CD4-positive, alpha-beta T cell (primary cell): ENCODE data around the gene VEGFA. TPM values are rescaled to one million over a fixed set of nuclear protein-coding genes. Genes with fewer than 3 reads are reported as not detected.

Experiments used
- ATAC-seq: fragments of 200-7000 bp; cut with Tn5 transposase; one replicate; pipeline ENCODE4 v1.10.0; 2022; ENCODE audit warnings: mild to moderate bottlenecking; ENCODE audit not compliant: poor library complexity
- CTCF ChIA-PET: fragments of 350-600 bp; sonication (Branson Sonifier 250); formaldehyde crosslinking; loops from one replicate; lab custom pipeline; 2021; ENCODE audit warnings: antibody characterized with exemption, inconsistent platforms; lab: Charles Lee
- POLR2A ChIA-PET: fragments of 350-600 bp; sonication (Branson Sonifier 250); formaldehyde crosslinking; loops from one replicate; lab custom pipeline; 2021; ENCODE audit warnings: antibody characterized with exemption, inconsistent platforms; lab: Charles Lee
- DNase-seq, 14 experiments: peaks; one replicate each; pipeline ENCODE4 v3.0.0-alpha.2; 2013 to 2020; ENCODE audit warnings: mixed read lengths in 2 of 14
- H3K27ac ChIP-seq, 2 donors: one replicate each; pipeline versions ENCODE4 v1.5.1 to v1.7.0; 2013; ENCODE audit warnings: low read length in 2 of 2, low read depth in 1 of 2, mild to moderate bottlenecking in 1 of 2
- H3K27me3 ChIP-seq, 2 experiments: 1 replicate in 1 of 2; 2 replicates in 1 of 2; pipeline versions ENCODE4 v1.6.1 to v1.7.0; 2013; ENCODE audit warnings: low read length in 2 of 2, control low read depth in 1 of 2, mild to moderate bottlenecking in 1 of 2, moderate library complexity in 1 of 2; ENCODE audit not compliant: insufficient read depth in 2 of 2, control insufficient read depth in 1 of 2
- H3K36me3 ChIP-seq: one replicate; pipeline ENCODE4 v1.6.1; 2013; ENCODE audit warnings: low read length, control low read depth; ENCODE audit not compliant: insufficient read depth
- H3K4me1 ChIP-seq: one replicate; pipeline ENCODE4 v1.6.1; 2013; ENCODE audit warnings: low read length, control low read depth; ENCODE audit not compliant: insufficient read depth
- H3K4me3 ChIP-seq: one replicate; pipeline ENCODE4 v1.5.1; 2013; ENCODE audit warnings: mild to moderate bottlenecking, low read length, moderate library complexity
- H3K9me3 ChIP-seq, 2 experiments: 1 replicate in 1 of 2; 2 replicates in 1 of 2; pipeline versions ENCODE4 v1.6.1 to v1.7.0; 2013; ENCODE audit warnings: low read length in 2 of 2, mild to moderate bottlenecking in 2 of 2, control low read depth in 1 of 2, moderate library complexity in 1 of 2; ENCODE audit not compliant: control insufficient read depth in 1 of 2, insufficient read depth in 1 of 2
- H3K27ac Mint-ChIP-seq: one replicate; pipeline ENCODE4 v1.8.0; 2020; ENCODE audit warnings: mixed read lengths
- H3K27me3 Mint-ChIP-seq: one replicate; pipeline ENCODE4 v1.8.0; 2021; ENCODE audit warnings: mixed read lengths
- H3K36me3 Mint-ChIP-seq: one replicate; pipeline ENCODE4 v1.8.0; 2021; ENCODE audit warnings: low read depth, mixed read lengths
- H3K4me1 Mint-ChIP-seq: one replicate; pipeline ENCODE4 v1.8.0; 2021; ENCODE audit warnings: low read depth, mixed read lengths
- H3K4me3 Mint-ChIP-seq: one replicate; pipeline ENCODE4 v1.8.0; 2020; ENCODE audit warnings: mild to moderate bottlenecking, mixed read lengths
- H3K9me3 Mint-ChIP-seq: one replicate; pipeline ENCODE4 v1.8.0; 2020; ENCODE audit warnings: mixed read lengths
- CTCF ChIP-seq: fragments of 200-600 bp; IDR thresholded peaks from one replicate; pipeline ENCODE4 v1.8.0; 2022; ENCODE audit warnings: antibody characterized with exemption, mild to moderate bottlenecking
- intact Hi-C, 2 experiments: fragments of 100-400 bp; cut with DNase I in 1 of 2; cut with micrococcal nuclease in 1 of 2; formaldehyde crosslinking; loops; one replicate each; pipeline versions ENCODE4 v1.15.1 to v1.9.0; 2023 to 2025; cut with DNase I, micrococcal nuclease
- total RNA-seq, 174 experiments: library from RNA in 2 of 174; stranded (reverse) in 2 of 174; gene quantifications; one replicate each; pipeline ENCODE4 v1.2.3 and lab custom pipeline; 2021 to 2026

VEGFA gene
- total RNA-seq, 2 experiments from 2014 or later = 3.5 to 3.7 TPM

GRCh38 chr6:43819958-43820357 lies 49.9 kb downstream of the VEGFA start:
- Mint-ChIP-seq H3K27me3 (peaks cover 2% of the 10 kb centered on the region), H3K4me1 (no peaks in the 10 kb centered on the region), H3K9me3 (no peaks in the 10 kb centered on the region), H3K27ac (no peak overlapping the region), H3K36me3 (no peaks in the 10 kb centered on the region), H3K4me3 (no peak overlapping the region)
- CTCF ChIA-PET = no interaction called here
- no peak for DNase-seq
- Histone ChIP-seq H3K4me3 (no peak overlapping the region), H3K27me3 (peaks cover 0 to 5% of the 10 kb centered on the region in 2 experiments), H3K27ac (no peak overlapping the region), H3K36me3 (no peaks in the 10 kb centered on the region), H3K4me1 (no peaks in the 10 kb centered on the region), H3K9me3 (no peaks in the 10 kb centered on the region)
- intact Hi-C loops = no loop called here
- ATAC-seq = no peak
- POLR2A ChIA-PET = no interaction called here
- TF ChIP-seq CTCF = no peak

- no peak for ATAC-seq
- H3K27me3 Mint-ChIP-seq = no peaks in the 10 kb centered on the region
Observed at GRCh38 chr6:43820486-43820885, 50.5 kb downstream of the VEGFA start.

GRCh38 chr6:43821101-43821886 lies 51.3 kb downstream of the VEGFA start:
- no peak for TF ChIP-seq CTCF
- no peak for ATAC-seq
- Mint-ChIP-seq H3K36me3 (no peaks in the 10 kb centered on the region), H3K9me3 (no peaks in the 10 kb centered on the region), H3K27ac (no peak overlapping the region), H3K4me1 (no peaks in the 10 kb centered on the region), H3K27me3 (no peaks in the 10 kb centered on the region), H3K4me3 (no peak overlapping the region)
- CTCF ChIA-PET = no interaction called here
- H3K9me3 ChIP-seq = no peaks in the 10 kb centered on the region
- H3K4me3 ChIP-seq = no peak overlapping the region
- H3K36me3 ChIP-seq = no peaks in the 10 kb centered on the region
- POLR2A ChIA-PET = no interaction called here
- intact Hi-C loops = no loop called here
- no peak for DNase-seq
- peaks cover 0 to 5% of the 10 kb centered on the region in 2 experiments for H3K27me3 ChIP-seq
- H3K27ac ChIP-seq = no peak overlapping the region
- no peaks in the 10 kb centered on the region for H3K4me1 ChIP-seq

More at GRCh38 chr6:43820486-43820885, 50.5 kb downstream of the VEGFA start:
- H3K4me3 Mint-ChIP-seq = no peak overlapping the region
- no peaks in the 10 kb centered on the region for H3K36me3 Mint-ChIP-seq
- Histone ChIP-seq H3K9me3 (no peaks in the 10 kb centered on the region), H3K27ac (no peak overlapping the region), H3K4me3 (no peak overlapping the region), H3K36me3 (no peaks in the 10 kb centered on the region), H3K27me3 (peaks cover 0 to 5% of the 10 kb centered on the region in 2 experiments), H3K4me1 (no peaks in the 10 kb centered on the region)
- TF ChIP-seq CTCF = no peak
- DNase-seq = no peak
- H3K4me1 Mint-ChIP-seq = no peaks in the 10 kb centered on the region
- H3K27ac Mint-ChIP-seq = no peak overlapping the region
- ChIA-PET POLR2A (no interaction called here), CTCF (no interaction called here)
- no peaks in the 10 kb centered on the region for H3K9me3 Mint-ChIP-seq
- intact Hi-C loops = no loop called here
